Islet of Langerhans (tissue), 1 donor: Measurements from ENCODE around the gene FAM50A.

Source experiments
- FAIRE-seq: peaks from one replicate; lab custom pipeline; 2011; peaks lifted over from hg19 to GRCh38; lab: Jason Lieb, UNC

Gene FAM50A

DNA sequence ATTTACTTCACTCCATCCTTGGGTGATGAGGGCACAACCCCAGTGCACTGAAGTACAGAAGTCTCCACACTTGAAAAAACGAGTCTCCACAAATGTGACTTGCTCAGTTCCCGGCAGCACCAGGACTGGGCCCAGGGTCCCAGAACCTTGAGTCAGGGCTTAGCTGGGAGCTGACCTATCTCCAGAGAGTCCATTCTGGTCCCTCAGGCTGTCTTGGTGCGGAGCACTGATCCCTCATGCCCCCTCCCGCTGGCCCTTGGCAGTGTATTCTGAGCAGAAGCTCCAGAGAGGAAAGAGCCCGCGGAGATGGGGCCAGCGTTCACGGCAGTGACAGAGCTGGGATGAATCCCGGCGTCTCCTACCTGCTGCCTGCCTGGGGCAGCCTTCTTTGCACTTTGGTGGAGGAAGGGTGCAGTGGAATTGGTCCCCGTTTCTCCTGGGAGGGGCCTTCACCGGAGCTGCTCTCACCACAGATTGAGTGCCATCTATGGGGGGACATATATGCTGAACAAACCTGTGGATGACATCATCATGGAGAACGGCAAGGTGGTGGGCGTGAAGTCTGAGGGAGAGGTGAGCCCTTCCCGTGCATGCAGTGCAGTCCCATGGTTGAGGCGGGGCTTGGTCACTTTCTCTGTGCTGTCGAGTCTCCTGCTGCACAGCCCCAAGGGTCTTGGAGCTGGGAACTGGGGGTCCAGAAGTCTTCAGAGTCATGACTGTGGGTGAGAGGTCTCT, 3.2 kb upstream of the FAM50A start:
- no peak for FAIRE-seq

GRCh38 chrX:154441564-154441963, 2.4 kb upstream of the FAM50A start:
- FAIRE-seq = no peak

DNA sequence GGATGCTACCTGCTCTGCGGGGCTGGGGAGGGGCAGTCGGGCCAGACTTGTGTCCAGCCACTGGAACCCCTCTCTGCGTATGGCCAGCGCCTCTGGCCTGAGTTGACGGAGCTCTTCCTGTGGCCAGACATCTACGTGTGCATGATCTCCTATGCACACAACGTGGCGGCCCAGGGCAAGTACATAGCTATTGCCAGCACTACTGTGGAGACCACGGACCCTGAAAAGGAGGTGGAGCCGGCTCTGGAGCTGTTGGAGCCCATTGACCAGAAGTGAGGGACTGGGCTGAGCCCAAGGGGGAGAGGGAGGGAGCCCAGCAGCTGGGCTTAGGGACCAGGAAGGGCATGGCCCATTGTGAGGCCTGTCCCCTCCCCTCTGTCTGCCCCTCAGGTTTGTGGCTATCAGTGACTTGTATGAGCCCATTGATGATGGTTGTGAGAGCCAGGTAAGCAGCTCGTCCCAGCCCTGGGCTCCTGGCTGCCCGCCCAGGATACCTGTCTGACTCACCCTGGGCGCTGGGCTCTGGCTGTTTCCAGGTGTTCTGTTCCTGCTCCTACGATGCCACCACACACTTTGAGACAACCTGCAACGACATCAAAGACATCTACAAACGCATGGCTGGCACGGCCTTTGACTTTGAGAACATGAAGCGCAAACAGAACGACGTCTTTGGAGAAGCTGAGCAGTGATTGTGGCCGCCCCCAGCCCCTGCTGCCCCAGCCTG, 1.8 kb upstream of the FAM50A start:
- FAIRE-seq = no peak

GRCh38 chrX:154443479-154443910, 446 bp upstream of the FAM50A start:
- no peak for FAIRE-seq

GRCh38 chrX:154444755-154445246, 860 bp downstream of the FAM50A start:
- FAIRE-seq = no peak

DNA sequence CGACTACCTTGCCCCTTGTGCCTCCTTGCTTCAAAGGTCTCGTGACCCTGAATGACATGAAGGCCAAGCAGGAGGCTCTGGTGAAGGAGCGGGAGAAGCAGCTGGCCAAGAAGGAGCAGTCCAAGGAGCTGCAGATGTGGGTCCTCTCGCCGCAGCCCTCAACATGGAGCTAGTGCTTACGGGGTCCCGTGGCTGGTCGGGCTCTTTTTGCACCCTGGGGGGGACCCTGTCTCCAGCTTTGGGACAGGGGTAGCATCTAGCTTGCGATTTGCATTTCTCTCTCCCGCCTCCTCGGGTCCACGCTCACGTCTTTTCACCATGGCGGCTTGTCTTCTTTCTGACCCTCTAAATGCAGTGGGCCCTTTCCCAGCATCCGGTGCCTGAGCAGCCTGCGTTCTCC, 1.8 kb downstream of the FAM50A start:
- no peak for FAIRE-seq

- no peak for FAIRE-seq
Measured at GRCh38 chrX:154446430-154446829, 2.5 kb downstream of the FAM50A start.

GRCh38 chrX:154448484-154448883, 4.5 kb downstream of the FAM50A start:
- no peak for FAIRE-seq

GRCh38 chrX:154449618-154450017, 5.7 kb downstream of the FAM50A start:
- FAIRE-seq = no peak

GRCh38 chrX:154450312-154450711, 6.4 kb downstream of the FAM50A start:
- FAIRE-seq = no peak

- no peak for FAIRE-seq
Measured at GRCh38 chrX:154452823-154453222, 8.9 kb downstream of the FAM50A start.

DNA sequence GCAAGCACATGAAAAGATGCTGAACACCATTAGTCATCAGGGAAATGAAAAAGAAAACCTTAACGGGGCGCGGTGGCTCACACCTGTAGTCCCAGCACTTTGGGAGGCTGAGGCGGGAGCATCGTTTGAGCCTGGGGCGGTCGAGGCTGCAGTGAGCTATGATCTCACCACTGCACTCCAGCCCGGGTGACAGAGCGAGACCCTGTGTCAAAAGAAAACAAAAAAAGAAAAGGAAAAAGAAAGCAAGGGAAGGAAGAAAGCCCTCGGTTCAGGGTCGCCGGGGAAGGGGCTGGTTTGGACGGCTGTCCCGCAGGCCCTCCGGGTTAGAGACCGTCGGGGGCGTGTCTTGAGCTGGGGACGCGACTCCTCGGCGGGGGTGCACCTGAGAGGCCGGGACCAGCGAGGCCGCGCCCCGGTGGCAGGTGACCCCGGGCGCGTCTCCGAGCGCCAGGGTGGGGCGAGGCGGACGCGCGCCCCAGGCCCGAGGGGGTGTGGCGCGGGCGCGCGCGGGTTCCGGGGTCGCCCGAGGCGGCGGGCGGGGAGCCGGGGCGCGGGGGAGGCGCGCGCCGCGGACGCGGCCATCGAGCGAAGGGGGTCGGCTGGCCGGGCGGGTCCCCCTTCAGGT, 13.7 kb downstream of the FAM50A start:
- no peak for FAIRE-seq

- no peak for FAIRE-seq
Measured at GRCh38 chrX:154458116-154458953, 14.4 kb downstream of the FAM50A start, which contains the start of gene PLXNA3. Gene PLXNA3 (plus strand): TSS chrX:154458281. CDS start chrX:154460184, 1,903 bp downstream.

DNA sequence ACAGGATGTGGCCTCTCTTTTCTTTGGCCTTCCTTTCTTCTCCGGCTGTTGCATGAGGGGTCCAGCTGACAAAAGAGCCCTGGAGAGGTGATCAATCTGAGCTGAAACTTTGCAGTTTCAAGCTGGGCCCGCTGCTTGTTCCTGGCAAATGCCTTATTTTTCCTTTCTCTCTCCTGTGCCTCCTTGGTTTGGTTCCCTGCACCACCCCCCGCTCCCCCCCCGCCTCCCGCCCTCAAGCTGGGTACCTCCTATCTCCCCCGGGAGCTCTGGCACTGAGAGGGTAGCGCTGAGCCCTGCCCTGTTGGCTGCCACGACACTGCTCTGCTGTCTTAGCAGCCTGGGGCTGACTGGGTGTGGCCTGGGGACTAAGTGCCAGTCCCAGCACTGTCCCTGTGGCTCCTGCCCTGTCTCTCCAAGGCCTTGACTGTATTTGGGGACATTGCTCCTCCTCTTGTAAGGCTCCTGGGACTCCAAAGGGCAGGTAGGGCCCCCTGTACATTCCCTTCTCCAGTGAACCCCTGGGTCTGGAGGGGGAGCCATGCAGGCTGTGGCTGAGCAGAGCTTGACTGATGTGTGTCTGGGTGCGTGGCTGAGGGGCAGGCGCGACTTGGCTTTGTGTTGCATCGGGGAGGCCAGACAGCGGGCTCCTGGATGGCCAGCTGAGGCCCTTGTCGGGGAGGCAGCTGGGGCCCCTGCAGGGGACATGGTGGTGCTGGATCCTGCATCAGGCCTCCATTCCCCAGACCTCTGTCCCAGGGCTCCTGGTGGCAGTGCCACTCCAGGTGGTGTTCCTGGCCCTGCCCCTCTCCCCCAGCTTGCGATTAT, 15.2 kb downstream of the FAM50A start:
- no peak for FAIRE-seq

DNA sequence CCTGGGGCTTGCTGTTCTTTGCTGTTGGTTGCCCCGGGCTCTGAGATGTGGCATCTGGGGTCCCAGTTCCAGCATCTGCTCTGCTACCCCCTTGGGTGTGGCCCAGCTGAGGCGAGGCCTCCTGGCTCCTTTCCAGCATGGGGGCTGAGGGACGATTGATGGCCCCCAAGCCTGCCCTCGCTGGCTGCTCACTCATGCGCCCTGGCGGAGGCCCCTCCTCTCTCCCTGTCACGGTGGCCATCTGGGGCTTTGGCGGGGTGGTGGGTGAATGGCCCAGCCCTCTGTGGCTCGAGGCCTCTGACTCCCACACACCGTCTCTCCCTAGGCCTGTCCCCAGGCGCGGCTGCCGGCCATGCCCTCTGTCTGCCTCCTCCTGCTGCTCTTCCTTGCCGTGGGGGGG, 15.9 kb downstream of the FAM50A start:
- no peak for FAIRE-seq

GRCh38 chrX:154460326-154460725, 16.4 kb downstream of the FAM50A start:
- FAIRE-seq = no peak

GRCh38 chrX:154462396-154462795, 18.5 kb downstream of the FAM50A start:
- no peak for FAIRE-seq

- no peak for FAIRE-seq
Measured at GRCh38 chrX:154463611-154464220, 19.8 kb downstream of the FAM50A start.

DNA sequence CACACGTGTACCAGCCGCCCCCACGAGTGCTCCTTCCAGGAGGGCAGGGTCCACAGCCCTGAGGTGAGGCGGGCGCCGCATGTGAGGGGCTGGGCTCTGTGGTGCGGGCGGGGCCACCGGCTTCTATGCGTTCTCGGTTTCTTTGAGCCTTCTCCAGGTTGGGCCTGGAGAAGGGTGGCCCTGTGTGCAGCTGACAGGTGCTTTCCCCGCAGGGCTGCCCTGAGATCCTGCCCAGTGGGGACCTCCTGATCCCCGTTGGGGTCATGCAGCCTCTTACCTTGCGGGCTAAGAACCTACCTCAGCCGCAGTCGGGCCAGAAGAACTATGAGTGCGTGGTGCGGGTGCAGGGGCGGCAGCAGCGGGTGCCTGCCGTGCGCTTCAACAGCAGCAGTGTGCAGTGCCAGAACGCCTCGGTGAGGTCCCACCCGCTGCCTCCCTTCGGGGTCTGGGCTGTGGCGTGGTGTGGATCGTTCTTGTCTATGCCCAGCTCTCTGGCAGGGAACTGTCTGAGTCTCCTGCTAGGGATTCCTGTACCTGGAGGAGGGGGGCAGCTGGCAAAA, 20.9 kb downstream of the FAM50A start:
- FAIRE-seq = no peak

DNA sequence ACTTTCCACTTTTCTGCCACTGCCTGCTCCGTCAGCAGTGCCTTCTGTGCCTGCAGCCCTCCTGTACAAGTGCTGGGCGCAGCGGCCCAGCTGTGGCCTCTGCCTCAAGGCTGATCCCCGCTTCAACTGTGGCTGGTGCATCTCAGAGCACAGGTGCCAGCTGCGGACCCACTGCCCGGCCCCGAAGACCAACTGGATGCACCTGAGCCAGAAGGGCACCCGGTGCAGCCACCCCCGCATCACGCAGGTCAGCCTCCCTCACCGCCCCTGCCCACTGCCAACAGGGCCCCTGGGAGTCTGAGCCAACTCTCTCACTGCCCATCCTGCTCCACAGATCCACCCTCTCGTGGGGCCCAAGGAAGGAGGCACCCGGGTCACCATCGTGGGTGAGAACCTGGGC, 21.7 kb downstream of the FAM50A start:
- no peak for FAIRE-seq

DNA sequence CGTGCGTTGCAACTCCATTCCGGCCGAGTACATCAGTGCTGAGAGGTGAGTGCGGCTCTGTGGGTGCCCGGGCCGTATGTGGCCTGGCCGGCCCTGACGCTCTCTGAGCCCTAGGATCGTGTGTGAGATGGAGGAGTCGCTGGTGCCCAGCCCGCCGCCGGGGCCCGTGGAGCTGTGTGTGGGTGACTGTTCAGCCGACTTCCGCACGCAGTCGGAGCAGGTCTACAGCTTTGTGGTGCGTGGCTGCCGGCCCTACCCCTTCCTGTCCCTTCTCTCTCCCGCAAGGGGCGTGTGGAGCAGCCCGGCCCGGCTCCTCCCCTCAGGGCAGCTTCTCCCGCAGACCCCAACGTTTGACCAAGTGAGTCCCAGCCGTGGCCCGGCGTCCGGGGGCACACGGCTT, 22.1 kb downstream of the FAM50A start:
- no peak for FAIRE-seq
